Thymus (tissue), 11 donors: ENCODE data around the gene INTS7. TPM values are rescaled to one million over a fixed set of nuclear protein-coding genes. Genes with fewer than 3 reads are reported as not detected.

ENCODE experiments used
- DNase-seq, 9 donors: peaks; one replicate each; pipeline ENCODE4 v3.0.0-alpha.2; 2013; ENCODE audit warnings: low spot score in 9 of 9, low read depth in 6 of 9, missing footprints in 1 of 9
- H3K27ac ChIP-seq, 2 donors: one replicate each; pipeline ENCODE4 v1.5.1; 2013; ENCODE audit warnings: control low read depth in 1 of 2, low read depth in 1 of 2, low read length in 1 of 2, mild to moderate bottlenecking in 1 of 2, moderate library complexity in 1 of 2
- H3K27me3 ChIP-seq, 2 donors: one replicate each; pipeline ENCODE4 v1.5.1; 2013; ENCODE audit warnings: low read length in 1 of 2; ENCODE audit not compliant: control insufficient read depth in 2 of 2, insufficient read depth in 1 of 2
- H3K36me3 ChIP-seq, 2 donors: one replicate each; pipeline ENCODE4 v1.5.1; 2013; ENCODE audit warnings: low read length in 1 of 2, mild to moderate bottlenecking in 1 of 2, moderate library complexity in 1 of 2; ENCODE audit not compliant: control insufficient read depth in 2 of 2, insufficient read depth in 2 of 2
- H3K4me1 ChIP-seq, 2 donors: one replicate each; pipeline ENCODE4 v1.5.1; 2013; ENCODE audit warnings: low read length in 2 of 2; ENCODE audit not compliant: control insufficient read depth in 2 of 2, insufficient read depth in 2 of 2
- H3K4me3 ChIP-seq, 2 donors: one replicate each; pipeline ENCODE4 v1.5.1; 2013; ENCODE audit warnings: low read length in 2 of 2, control low read depth in 1 of 2, mild to moderate bottlenecking in 1 of 2
- H3K9me3 ChIP-seq, 2 donors: one replicate each; pipeline ENCODE4 v1.5.1; 2013; ENCODE audit warnings: low read length in 1 of 2, mild to moderate bottlenecking in 1 of 2; ENCODE audit not compliant: control insufficient read depth in 2 of 2, insufficient read depth in 1 of 2
- WGBS: extraction: QIAGEN DNeasy Blood & Tissue Kit; methylation state at CpG from one replicate; pipeline ENCODE4 v1.1.7; 2013; 5-methylcytosine and 5-hydroxymethylcytosine counted together
- polyA plus RNA-seq: library from polyadenylated mRNA; stranded (reverse); fragments of 200-250 nt; gene quantifications from one replicate; pipeline ENCODE4 v1.2.3, GENCODE V29; 2013
- total RNA-seq: library from RNA; stranded (reverse); fragments of 120-200 nt; gene quantifications from one replicate; pipeline ENCODE4 v1.2.4, GENCODE V29; 2013
- donor health status: healthy.

The INTS7 gene
- total and polyA plus RNA-seq, 2 donors, result 9.7 to 15.4 TPM

DNA sequence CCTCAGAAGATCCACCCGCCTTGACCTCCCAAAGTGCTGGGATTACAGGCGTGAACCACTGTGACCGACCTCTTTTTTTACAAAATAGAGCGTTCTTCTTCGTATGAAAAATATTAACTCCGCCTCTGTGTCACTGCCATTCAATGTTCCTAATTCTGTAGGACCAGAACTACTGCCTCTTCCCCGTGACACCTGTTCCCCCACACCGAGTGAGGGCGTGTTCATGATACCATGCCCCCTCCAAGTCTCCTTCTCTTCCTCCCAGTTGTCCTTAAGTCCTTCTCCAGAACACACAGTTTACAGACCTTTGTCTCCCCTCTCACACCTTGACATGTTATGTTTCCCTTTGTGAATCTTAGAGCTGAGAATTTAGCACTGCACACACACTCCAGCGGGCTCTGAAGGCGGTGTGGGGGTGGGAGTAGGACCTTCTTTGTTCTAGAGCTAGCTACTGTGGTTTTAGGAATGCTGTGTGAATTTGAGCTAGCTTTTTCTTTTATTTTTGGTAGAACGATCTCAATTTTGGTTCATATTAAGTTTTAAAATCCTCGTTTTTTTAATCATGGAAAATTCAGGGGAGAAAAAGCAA is 122.4 kb downstream of the INTS7 start:
- Histone ChIP-seq H3K9me3 (no peaks in the 10 kb centered on the region), H3K36me3 (no peaks in the 10 kb centered on the region), H3K4me1 (no peaks in the 10 kb centered on the region), H3K27ac (no peak overlapping the region), H3K4me3 (no peak overlapping the region), H3K27me3 (no peaks in the 10 kb centered on the region)
- 97% methylated on average over 13 of the region's 13 CpGs for WGBS
- DNase-seq, result no peak

- Histone ChIP-seq H3K36me3 (no peaks in the 10 kb centered on the region), H3K4me1 (no peaks in the 10 kb centered on the region), H3K27me3 (no peaks in the 10 kb centered on the region), H3K27ac (no peak overlapping the region), H3K9me3 (no peaks in the 10 kb centered on the region), H3K4me3 (no peak overlapping the region)
- 91% methylated on average over 1 of the region's 1 CpG for WGBS
- DNase-seq, result no peak
Observed at GRCh38 chr1:211912038-211912437, 123.3 kb downstream of the INTS7 start.

DNA sequence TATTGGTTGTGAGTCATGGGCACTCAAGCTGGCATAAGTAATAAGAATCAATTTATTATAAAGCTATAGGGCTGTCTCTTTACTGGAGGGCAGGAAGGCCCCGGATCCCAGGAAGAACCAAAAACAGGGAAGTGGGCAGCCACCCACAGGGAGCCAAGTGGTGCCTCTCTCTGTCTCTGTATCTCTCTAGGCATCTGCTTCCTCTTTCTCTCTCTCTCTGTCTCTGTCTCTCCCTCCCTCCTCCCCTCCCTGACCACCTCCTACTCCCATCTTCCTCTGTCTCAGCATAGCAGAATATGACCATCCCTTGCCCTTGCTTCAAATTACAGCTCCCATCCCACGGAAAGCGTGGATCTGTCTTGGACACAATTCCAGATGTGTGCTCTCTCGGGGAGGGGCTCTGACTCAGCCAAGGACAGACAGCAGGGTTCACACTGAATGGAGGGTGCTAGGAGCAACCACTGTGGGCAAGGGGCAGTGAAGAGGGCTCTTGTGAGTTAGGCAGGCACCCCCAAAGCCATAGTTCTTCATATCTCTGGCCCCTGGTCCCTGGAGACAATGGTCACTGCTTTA is 124.4 kb downstream of the INTS7 start:
- Histone ChIP-seq H3K4me3 (no peak overlapping the region), H3K36me3 (no peaks in the 10 kb centered on the region), H3K4me1 (no peaks in the 10 kb centered on the region), H3K9me3 (no peaks in the 10 kb centered on the region), H3K27ac (no peak overlapping the region), H3K27me3 (no peaks in the 10 kb centered on the region)
- 73% methylated on average over 4 of the region's 4 CpGs for WGBS
- no peak for DNase-seq

GRCh38 chr1:211910113-211910884 is 125.1 kb downstream of the INTS7 start:
- H3K9me3 ChIP-seq, result no peaks in the 10 kb centered on the region
- H3K4me3 ChIP-seq, result no peak overlapping the region
- no peaks in the 10 kb centered on the region for H3K27me3 ChIP-seq
- H3K4me1 ChIP-seq, result no peaks in the 10 kb centered on the region
- no peak overlapping the region for H3K27ac ChIP-seq
- 98% methylated on average over 7 of the region's 7 CpGs for WGBS
- no peaks in the 10 kb centered on the region for H3K36me3 ChIP-seq
- no peak for DNase-seq

DNA sequence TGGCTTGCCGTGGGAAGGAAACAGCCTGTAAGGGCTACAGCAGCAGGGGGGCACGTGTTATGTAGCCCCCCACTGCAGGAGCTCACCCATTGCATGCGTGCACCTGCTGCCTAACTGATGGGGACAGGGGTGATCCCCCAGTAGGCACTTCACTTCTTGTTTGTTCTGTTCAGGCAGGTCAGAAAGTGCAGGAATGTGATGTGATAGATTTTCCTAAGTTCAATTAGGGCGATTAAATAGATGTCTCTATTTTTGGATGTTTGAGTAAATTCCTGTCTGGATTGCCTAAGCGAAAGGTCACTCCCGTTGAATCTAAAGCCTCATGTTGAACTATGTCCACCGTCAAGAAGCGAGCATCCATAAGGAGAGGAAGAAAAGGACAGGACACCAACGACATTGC is 126.0 kb downstream of the INTS7 start:
- Histone ChIP-seq H3K4me1 (no peaks in the 10 kb centered on the region), H3K36me3 (no peaks in the 10 kb centered on the region), H3K4me3 (no peak overlapping the region), H3K27me3 (no peaks in the 10 kb centered on the region), H3K9me3 (no peaks in the 10 kb centered on the region), H3K27ac (no peak overlapping the region)
- WGBS, result 95% methylated on average over 9 of the region's 9 CpGs
- DNase-seq, result no peak

DNA sequence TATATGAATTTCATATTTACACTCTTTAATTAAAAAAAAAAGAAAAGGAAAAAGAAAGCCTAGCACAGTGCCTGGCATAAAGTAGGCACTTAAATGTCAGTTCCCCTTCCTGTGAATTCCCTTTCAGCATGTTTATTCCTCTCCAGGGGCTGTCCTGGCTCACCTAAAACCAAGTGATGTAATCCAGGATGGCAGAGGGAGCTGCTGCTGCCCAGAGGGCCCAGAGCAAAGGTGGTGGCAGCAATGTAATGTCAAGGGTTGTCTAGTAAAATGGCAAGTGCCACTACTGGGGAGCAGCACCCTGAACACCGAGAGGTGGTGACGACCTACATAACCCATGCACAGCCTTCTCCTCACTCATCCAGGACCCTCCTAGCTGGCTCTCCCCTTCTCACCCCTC is 126.4 kb downstream of the INTS7 start:
- H3K4me3 ChIP-seq, result no peak overlapping the region
- H3K4me1 ChIP-seq, result no peaks in the 10 kb centered on the region
- no peak overlapping the region for H3K27ac ChIP-seq
- H3K36me3 ChIP-seq, result no peaks in the 10 kb centered on the region
- 97% methylated on average over 2 of the region's 2 CpGs for WGBS
- no peaks in the 10 kb centered on the region for H3K9me3 ChIP-seq
- no peak for DNase-seq
- no peaks in the 10 kb centered on the region for H3K27me3 ChIP-seq

DNA sequence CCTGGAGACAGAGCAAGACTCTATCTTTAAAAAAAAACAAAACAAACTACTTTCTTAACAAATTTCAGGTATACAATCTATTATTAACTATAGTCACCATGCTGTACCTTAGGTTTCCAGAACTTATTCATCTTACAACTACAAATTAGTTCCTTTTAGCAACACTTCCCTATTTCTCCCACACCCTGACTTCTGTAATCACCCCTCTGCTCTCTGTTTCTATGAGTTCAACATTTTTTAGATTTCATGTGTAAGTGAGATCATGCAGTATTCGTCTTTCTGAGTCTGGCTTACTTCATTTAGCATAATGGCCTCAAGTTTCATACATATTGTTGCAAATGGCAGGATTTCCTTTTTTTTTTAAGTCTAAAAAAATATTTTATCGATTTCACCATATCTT is 126.9 kb downstream of the INTS7 start:
- DNase-seq, result no peak
- Histone ChIP-seq H3K4me1 (no peaks in the 10 kb centered on the region), H3K9me3 (no peaks in the 10 kb centered on the region), H3K36me3 (no peaks in the 10 kb centered on the region), H3K27ac (no peak overlapping the region), H3K4me3 (no peak overlapping the region), H3K27me3 (no peaks in the 10 kb centered on the region)
- WGBS, result 65% methylated on average over 2 of the region's 2 CpGs

GRCh38 chr1:211903490-211904245 is 131.7 kb downstream of the INTS7 start:
- no peaks in the 10 kb centered on the region for H3K36me3 ChIP-seq
- H3K4me3 ChIP-seq, result no peak overlapping the region
- no peaks in the 10 kb centered on the region for H3K27me3 ChIP-seq
- H3K9me3 ChIP-seq, result peaks cover 2 to 18% of the 10 kb centered on the region in 2 donors
- WGBS, result 91% methylated on average over 2 of the region's 2 CpGs
- no peak for DNase-seq
- H3K27ac ChIP-seq, result no peak overlapping the region
- H3K4me1 ChIP-seq, result no peaks in the 10 kb centered on the region
